Natural killer cell (primary cell): Measurements from ENCODE around the gene PSEN1. TPM values are rescaled to one million over a fixed set of nuclear protein-coding genes. Genes with fewer than 3 reads are reported as not detected.

Experiments used
- ATAC-seq, 3 donors: fragments of 150-1000 bp in 2 of 3; fragments of 200-7000 bp in 1 of 3; cut with Tn5 transposase; 1 replicate in 1 of 3; 2 replicates in 2 of 3; pipeline ENCODE4 v1.10.0; 2021; ENCODE audit warnings: mild to moderate bottlenecking in 2 of 3, moderate library complexity in 2 of 3
- DNase-seq, 2 donors: peaks; one replicate each; pipeline versions ENCODE4 v3.0.0 to v3.0.0-alpha.2; 2013 to 2021; ENCODE audit warnings: mixed read lengths in 1 of 2
- H3K27ac ChIP-seq: one replicate; pipeline ENCODE4 v1.5.1; 2013; ENCODE audit warnings: mild to moderate bottlenecking, low read length
- H3K27me3 ChIP-seq: one replicate; pipeline ENCODE4 v1.6.1; 2013; ENCODE audit warnings: low read length; ENCODE audit not compliant: control insufficient read depth, insufficient read depth
- H3K36me3 ChIP-seq: one replicate; pipeline ENCODE4 v1.6.1; 2013; ENCODE audit warnings: low read length; ENCODE audit not compliant: control insufficient read depth, insufficient read depth
- H3K4me1 ChIP-seq: one replicate; pipeline ENCODE4 v1.6.1; 2013; ENCODE audit warnings: low read length; ENCODE audit not compliant: control insufficient read depth, insufficient read depth
- H3K4me3 ChIP-seq: one replicate; pipeline ENCODE4 v1.5.1; 2013; ENCODE audit warnings: low read length
- H3K9me3 ChIP-seq: one replicate; pipeline ENCODE4 v1.6.1; 2013; ENCODE audit warnings: low read length; ENCODE audit not compliant: control insufficient read depth, insufficient read depth
- H3K27ac Mint-ChIP-seq, 2 donors: one replicate each; pipeline ENCODE4 v1.8.0; 2022; ENCODE audit warnings: mild to moderate bottlenecking in 2 of 2, mixed read lengths in 2 of 2, moderate library complexity in 1 of 2
- H3K27me3 Mint-ChIP-seq, 2 donors: one replicate each; pipeline ENCODE4 v1.8.0; 2022; ENCODE audit warnings: low read depth in 2 of 2, mixed read lengths in 2 of 2
- H3K36me3 Mint-ChIP-seq: one replicate; pipeline ENCODE4 v1.8.0; 2022; ENCODE audit warnings: mixed read lengths
- H3K4me1 Mint-ChIP-seq, 2 donors: one replicate each; pipeline ENCODE4 v1.8.0; 2022; ENCODE audit warnings: mixed read lengths in 2 of 2
- H3K4me3 Mint-ChIP-seq: one replicate; pipeline ENCODE4 v1.8.0; 2022; ENCODE audit warnings: mild to moderate bottlenecking, moderate library complexity, mixed read lengths
- H3K9me3 Mint-ChIP-seq, 2 donors: one replicate each; pipeline ENCODE4 v1.8.0; 2022; ENCODE audit warnings: mixed read lengths in 2 of 2
- CTCF ChIP-seq: fragments of 200-600 bp; IDR thresholded peaks from one replicate; pipeline ENCODE4 v1.8.0; 2022; ENCODE audit warnings: antibody characterized with exemption
- whole genome bisulfite sequencing: methylation state at CpG from one replicate; pipeline ENCODE4 v1.1.7; 2013; ENCODE audit warnings: missing lambda C conversion rate; ENCODE audit not compliant: insufficient coverage; 5-methylcytosine and 5-hydroxymethylcytosine counted together
- intact Hi-C: fragments of 100-400 bp; cut with micrococcal nuclease; formaldehyde crosslinking; loops from one replicate; pipeline ENCODE4 v1.14.2; 2022
- total RNA-seq, 4 donors: library from RNA; stranded (reverse); fragments of 120-200 nt in 1 of 4; gene quantifications; one replicate each; pipeline versions ENCODE4 v1.2.3 to v1.2.4, GENCODE V29; 2013 to 2022

The PSEN1 gene
- total RNA-seq, 3 donors from 2014 or later (not counting 1 experiment from before 2014, with no cell fraction given) = 47.1 to 62.6 (median 55.2) TPM

GRCh38 chr14:73105727-73106126 is 30.6 kb upstream of the PSEN1 start:
- Histone ChIP-seq H3K9me3 (no peaks in the 10 kb centered on the region), H3K27me3 (no peaks in the 10 kb centered on the region), H3K4me3 (no peak overlapping the region), H3K36me3 (peaks cover 83% of the 10 kb centered on the region), H3K27ac (no peak overlapping the region), H3K4me1 (no peaks in the 10 kb centered on the region)
- WGBS = 96% methylated on average over 16 of the region's 16 CpGs
- intact Hi-C loops = no loop called here
- Mint-ChIP-seq H3K27me3 (no peaks in the 10 kb centered on the region), H3K36me3 (peaks cover 33% of the 10 kb centered on the region), H3K27ac (no peak overlapping the region), H3K4me1 (peaks cover 0 to 5% of the 10 kb centered on the region in 2 donors), H3K9me3 (no peaks in the 10 kb centered on the region), H3K4me3 (no peak overlapping the region)
- TF ChIP-seq CTCF = no peak
- DNase-seq (no peak), ATAC-seq (no peak)

- peaks cover 22% of the 10 kb centered on the region for H3K36me3 Mint-ChIP-seq
- DNase-seq (no peak), ATAC-seq (no peak)
- no peaks in the 10 kb centered on the region for H3K27me3 Mint-ChIP-seq
- no peak overlapping the region for H3K27ac ChIP-seq
- 94% methylated on average over 6 of the region's 6 CpGs for WGBS
- no peaks in the 10 kb centered on the region for H3K9me3 ChIP-seq
- peaks cover 73% of the 10 kb centered on the region for H3K36me3 ChIP-seq
- H3K27me3 ChIP-seq = no peaks in the 10 kb centered on the region
- H3K27ac Mint-ChIP-seq = peak overlapping the region; percentile 17 to 54
- no peaks in the 10 kb centered on the region for H3K9me3 Mint-ChIP-seq
- no peak overlapping the region for H3K4me3 Mint-ChIP-seq
- intact Hi-C loops = no loop called here
- TF ChIP-seq CTCF = no peak
- H3K4me1 Mint-ChIP-seq = peaks cover 15 to 21% of the 10 kb centered on the region in 2 donors
- no peak overlapping the region for H3K4me3 ChIP-seq
- no peaks in the 10 kb centered on the region for H3K4me1 ChIP-seq
Observed at GRCh38 chr14:73116079-73116665, 20.1 kb upstream of the PSEN1 start.

- intact Hi-C loops = no loop called here
- Mint-ChIP-seq H3K9me3 (no peaks in the 10 kb centered on the region), H3K4me3 (no peak overlapping the region), H3K27me3 (no peaks in the 10 kb centered on the region), H3K27ac (peak overlapping the region in 1 of 2 donors; percentile 12), H3K4me1 (no peaks in the 10 kb centered on the region), H3K36me3 (no peaks in the 10 kb centered on the region)
- no peaks in the 10 kb centered on the region for H3K4me1 ChIP-seq
- no peaks in the 10 kb centered on the region for H3K27me3 ChIP-seq
- no peak overlapping the region for H3K27ac ChIP-seq
- H3K36me3 ChIP-seq = peaks cover 36% of the 10 kb centered on the region
- ATAC-seq (no peak), DNase-seq (no peak)
- H3K4me3 ChIP-seq = no peak overlapping the region
- no peak for TF ChIP-seq CTCF
- H3K9me3 ChIP-seq = no peaks in the 10 kb centered on the region
- 97% methylated on average over 5 of the region's 6 CpGs for WGBS
Observed at GRCh38 chr14:73124180-73124894, 12.0 kb upstream of the PSEN1 start.
